H54 (cell line): ENCODE results near the gene APOA5.
"Not testable (repeated sequence)": the region's sequence is repeated elsewhere in the genome, so short reads cannot be mapped to it uniquely, and the experiment has no call there.

ENCODE experiments used
- DNase-seq: peaks from one replicate; pipeline ENCODE4 v3.0.0; 2011; ENCODE audit warnings: low spot score, mixed read lengths; ENCODE audit not compliant: insufficient read length
- FAIRE-seq: peaks from 3 replicates; lab custom pipeline; 2011; peaks lifted over from hg19 to GRCh38; lab: Jason Lieb, UNC
- POLR2A ChIP-seq: IDR thresholded peaks from 2 replicates; pipeline ENCODE4 v1.6.1; 2011; ENCODE audit warnings: low read depth, mild to moderate bottlenecking, low read length

Gene APOA5

DNA sequence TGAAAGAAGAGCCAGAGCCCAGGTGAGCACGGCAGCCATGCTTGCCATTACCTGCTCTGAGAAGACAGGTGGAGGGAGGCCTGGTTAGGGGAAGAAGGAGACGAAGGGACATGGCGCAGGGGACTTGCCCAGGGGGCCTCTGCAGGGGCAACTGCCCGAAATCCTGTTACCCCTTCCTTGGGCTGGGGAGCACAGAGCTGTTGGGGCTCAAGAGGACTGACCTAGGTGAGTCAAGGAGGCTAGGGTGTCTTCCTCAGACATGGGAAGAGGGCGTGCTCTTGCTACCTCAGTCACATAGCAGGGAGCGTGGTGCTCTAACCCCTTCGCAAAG is at the start of gene APOA5:
Gene APOA5, minus strand, starts transcription at position 67 of the 331 bp plus-strand sequence. Its CDS starts 19 bp downstream, at position 48.
- no peak for FAIRE-seq
- no peak for TF ChIP-seq POLR2A
- no peak for DNase-seq

DNA sequence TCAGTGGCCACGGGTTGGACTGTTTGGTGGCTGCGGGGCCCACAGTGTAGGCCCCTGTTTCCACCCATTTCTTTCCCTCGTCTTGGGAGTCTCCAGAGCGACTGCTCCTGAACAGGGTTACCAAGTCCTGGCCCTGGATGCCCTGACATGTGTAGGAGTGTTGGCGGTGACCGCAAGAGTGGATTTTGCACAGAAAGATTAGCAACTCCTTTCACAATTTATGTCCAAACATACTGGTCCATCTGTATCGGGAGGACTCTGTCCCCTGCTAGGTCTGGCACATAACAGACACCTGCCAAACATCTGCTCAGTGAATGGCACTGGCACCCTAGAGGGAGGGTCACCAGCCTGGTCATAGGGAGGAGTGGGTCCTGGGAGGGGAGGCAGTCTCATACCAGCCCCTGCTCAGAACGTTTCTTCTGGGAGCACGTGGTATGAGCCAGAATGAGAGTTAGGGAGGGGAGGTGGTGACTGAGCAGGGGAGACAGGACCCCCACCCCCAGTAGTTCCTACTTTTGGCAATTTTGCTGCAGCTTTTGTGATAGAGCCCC is 49.1 kb upstream of the APOA5 start:
- TF ChIP-seq POLR2A = no peak
- FAIRE-seq (no peak), DNase-seq (no peak)

DNA sequence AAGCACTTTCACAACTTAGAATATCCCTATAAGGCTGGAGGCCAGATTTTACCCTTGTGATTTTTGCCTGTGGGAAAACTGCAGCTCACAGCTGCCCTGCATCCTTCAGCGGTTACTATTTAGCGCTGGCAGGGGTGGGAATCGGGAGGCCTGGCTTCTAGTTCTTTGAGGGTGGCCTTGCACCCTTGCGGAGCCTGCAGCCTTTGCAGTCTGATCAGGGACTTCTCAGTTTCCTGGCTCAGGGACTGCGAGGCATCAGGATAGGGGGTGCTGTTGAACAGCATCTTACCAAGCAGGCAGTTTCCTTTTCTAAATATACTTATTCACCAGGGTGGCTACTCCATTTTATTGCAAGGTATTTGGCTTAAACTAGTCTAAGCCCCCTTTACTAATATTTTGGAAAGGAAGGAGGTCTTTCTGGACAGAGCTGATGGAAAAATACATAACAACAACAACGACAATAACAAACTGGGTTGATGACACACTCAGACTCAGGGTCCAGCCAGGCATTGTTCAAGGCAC is 48.6 kb upstream of the APOA5 start:
- no peak for DNase-seq
- no peak for FAIRE-seq
- TF ChIP-seq POLR2A = no peak

DNA sequence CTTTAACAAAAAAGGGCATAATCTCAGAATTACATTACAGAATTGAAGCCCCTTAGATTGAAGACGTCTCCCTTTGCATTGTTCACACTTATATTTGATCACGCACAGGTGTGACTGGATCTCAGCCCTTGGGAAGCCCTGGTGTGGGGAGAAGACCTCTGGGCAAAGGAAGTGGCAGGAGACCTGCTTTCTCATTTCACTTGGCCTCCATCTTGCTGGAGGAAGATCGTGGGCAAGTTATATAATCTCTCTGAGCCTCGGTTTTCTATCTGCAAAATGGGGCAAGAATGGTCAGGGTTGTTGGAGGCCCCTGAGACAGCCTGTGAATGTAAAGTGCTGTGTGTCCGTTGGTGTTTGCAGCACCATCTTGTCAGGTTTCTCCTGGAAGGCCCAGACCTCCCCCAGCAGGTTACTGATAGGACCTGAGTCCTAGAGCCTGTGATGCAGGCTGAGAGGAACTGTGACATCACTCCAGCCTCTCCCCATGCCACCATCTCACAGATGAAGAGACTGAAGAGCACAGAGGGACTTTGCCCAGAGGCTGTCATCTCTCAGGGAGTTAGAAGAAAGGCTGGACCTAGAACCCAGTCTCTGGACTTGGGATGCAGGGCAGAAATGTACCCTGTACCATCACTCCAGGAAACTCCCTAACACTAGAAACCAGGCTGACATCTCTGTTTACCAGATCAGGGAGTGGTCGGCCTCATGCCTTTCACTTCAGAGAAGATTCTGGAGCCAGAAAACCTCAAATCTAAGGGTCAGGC is 46.8 kb upstream of the APOA5 start:
- FAIRE-seq (no peak), DNase-seq (no peak)
- no peak for TF ChIP-seq POLR2A

DNA sequence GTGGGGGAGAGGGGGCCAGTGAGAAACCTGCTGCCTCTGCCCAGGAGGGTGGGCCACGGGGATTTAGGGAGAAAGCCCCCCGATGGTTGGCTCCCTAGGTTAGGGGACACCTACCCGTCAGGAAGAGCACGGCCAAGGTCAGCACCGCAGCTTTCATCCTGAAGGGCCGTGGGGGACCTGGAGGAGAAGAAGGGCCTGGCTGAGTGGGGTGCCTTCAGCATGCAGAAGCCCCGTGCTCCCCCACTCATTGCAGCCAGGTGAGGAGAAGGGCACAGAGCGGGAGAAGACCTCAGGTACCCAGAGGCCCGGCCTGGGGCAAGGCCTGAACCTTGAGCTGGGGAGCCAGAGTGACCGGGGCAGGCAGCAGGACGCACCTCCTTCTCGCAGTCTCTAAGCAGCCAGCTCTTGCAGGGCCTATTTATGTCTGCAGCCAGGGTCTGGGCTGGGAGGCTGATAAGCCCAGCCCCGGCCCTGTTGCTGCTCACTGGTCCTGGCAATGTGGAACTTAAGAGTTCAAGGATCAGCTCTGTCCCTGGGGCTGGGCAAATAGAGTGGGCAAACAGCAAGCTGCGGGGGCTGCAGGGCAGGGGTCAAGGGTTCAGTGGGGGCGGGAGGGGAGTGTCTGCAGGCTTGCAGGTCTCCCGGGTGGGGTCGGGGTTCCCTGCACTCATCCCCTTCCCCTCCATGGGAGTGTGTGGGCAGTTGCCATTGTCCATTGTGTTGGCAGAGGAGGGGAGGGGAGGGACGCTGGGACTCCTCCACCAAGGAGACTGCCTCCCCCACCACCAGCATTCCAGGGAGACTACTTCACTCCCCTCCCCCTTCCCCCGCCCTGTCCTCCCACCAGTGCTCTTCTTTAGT is 45.8 kb upstream of the APOA5 start, which contains the start of gene APOA1:
Gene APOA1, minus strand, starts transcription at position 392 of the 861 bp plus-strand sequence. Its CDS starts 235 bp downstream, at position 157.
- no peak for TF ChIP-seq POLR2A
- DNase-seq (no peak), FAIRE-seq (no peak)

DNA sequence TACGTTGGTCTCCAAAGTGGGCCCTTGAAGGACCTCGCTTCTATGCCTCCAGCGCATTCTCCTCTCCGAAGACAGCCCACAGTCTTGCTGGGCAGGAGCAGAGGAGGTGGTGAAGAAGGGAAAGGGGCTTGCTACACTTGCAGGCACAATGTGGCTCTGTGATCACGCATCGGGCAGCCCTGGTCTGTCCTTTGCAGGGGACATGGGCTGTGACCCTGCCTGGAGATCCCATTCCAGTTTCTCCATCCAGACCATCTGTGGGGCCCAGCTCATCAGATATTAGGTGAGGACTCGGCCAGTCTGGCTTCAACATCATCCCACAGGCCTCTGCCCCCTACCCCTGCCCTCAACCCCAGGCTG is 44.9 kb upstream of the APOA5 start:
- no peak for DNase-seq
- TF ChIP-seq POLR2A = no peak
- no peak for FAIRE-seq

GRCh38 chr11:116835791-116836631 is 44.3 kb upstream of the APOA5 start:
- DNase-seq (no peak), FAIRE-seq (no peak)
- TF ChIP-seq POLR2A = no peak

- no peak for TF ChIP-seq POLR2A
- DNase-seq = no peak
- FAIRE-seq = no peak
Measured at GRCh38 chr11:116835042-116835772, 43.5 kb upstream of the APOA5 start.

DNA sequence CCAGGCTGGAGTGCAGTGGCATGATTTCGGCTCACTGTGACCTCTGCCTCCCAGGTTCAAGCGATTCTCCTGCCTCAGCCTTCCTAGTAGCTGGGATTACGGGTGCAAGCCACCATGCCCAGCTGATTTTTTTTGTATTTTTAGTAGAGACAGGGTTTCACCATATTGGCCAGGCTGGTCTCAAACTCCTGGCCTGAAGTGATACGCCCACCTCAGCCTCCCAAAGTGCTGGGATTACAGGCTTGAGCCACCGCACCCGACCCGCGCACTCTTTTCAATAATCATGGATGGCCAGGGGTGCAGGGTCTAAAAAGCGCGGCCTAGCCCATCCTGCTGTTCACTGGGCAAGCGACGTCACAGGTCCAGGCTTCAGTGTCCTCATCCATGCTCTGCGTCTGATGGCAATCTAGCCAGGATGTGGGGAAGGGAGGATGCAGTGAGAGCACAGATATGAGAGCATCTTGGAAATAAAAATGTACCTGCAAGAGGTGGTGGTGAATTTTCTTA is 42.9 kb upstream of the APOA5 start:
- not testable (repeated sequence) for FAIRE-seq, DNase-seq

- TF ChIP-seq POLR2A = no peak
- FAIRE-seq (no peak), DNase-seq (no peak)
Measured at GRCh38 chr11:116833816-116834534, 42.3 kb upstream of the APOA5 start.

DNA sequence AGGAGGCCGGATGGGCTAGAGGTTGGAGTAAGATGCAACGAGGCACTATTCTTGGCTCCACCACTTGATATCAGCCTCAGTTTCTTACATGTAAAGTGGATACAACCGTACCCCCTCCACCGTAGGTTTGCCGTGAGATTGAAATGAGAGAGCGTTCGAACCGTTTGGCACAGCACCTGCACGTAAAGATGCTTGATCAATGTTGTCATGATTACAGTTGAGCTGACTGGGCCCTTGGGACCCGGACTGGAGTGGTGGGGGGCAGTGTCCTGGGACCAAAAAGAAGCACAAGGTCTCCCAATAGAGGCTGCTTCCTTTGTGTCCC is 41.8 kb upstream of the APOA5 start:
- DNase-seq (no peak), FAIRE-seq (no peak)
- TF ChIP-seq POLR2A = no peak
